Measurements from ENCODE around the gene HIC1.

GRCh38 chr17:2013994-2014317 lies 40.9 kb upstream of the HIC1 start:
- no peak for TF ChIP-seq CTCF (conservative IDR thresholded peaks at IDR 0.05)
- TF ChIP-seq ZFX (IDR thresholded peaks at IDR 0.05), result no peak
